Epithelial cell of esophagus (primary cell): Measurements from ENCODE around the gene PCBP3.

Experiments used
- DNase-seq: peaks from one replicate; pipeline ENCODE4 v3.0.0; 2010; ENCODE audit warnings: low read depth
- H3K4me3 ChIP-seq: 2 replicates; pipeline ENCODE4 v1.5.1; 2011; ENCODE audit warnings: mild to moderate bottlenecking, low read length, control low read depth
- CTCF ChIP-seq: IDR thresholded peaks from 2 replicates; pipeline ENCODE4 v1.5.1; 2011; ENCODE audit warnings: low read depth, mild to moderate bottlenecking, low read length, control low read depth, inconsistent platforms; ENCODE audit not compliant: insufficient read depth; ENCODE audit errors: missing control alignments

Gene PCBP3

DNA sequence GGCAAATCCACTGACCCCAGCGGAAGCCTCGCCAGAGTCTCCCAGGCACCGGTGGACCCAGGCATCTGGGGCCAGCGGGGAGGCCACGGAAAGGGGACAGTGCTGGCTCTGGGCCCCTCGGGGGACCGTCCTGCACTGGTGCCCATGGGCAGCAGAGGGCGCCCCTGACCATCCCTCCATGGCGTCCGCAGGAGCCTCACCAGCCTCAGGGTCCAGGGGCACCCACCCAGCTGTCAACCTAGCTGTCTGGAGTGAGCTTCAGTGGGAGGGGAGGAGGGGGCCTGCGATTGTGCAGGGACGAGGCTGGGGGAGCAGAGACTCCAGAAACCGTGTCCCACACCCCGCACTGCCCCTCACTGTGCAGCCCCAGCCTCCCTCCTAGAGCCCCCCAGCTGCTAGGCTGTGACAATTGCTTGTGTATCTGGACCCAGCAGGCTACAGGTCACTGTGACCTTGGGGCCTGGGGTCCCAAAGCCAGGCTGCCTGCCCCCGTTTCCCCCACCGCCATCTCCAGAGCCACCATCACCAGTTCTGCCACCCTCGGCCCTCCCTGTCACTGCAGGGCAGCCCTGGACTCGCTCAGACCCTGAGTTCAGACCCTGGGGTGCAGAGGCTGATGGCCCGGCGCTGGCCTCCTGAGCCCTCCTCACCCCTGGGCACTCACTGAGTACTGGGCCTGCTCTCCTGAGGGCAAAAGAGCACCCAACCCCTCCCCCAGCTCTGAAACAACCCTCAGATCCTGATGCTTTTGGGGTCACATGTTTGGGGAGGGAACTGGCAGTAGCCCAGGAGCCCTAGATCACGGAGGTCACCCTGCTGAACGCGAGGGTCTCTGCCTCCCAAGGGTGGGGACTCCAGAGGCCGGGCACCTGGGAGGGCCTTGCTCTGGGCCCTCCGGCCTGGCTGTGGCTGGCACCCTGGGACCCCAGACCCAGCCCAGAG lies 327.4 kb downstream of the PCBP3 start:
- H3K4me3 ChIP-seq, result no peak overlapping the region
- peak; percentile 65 for TF ChIP-seq CTCF
- peak; percentile 6 for DNase-seq

DNA sequence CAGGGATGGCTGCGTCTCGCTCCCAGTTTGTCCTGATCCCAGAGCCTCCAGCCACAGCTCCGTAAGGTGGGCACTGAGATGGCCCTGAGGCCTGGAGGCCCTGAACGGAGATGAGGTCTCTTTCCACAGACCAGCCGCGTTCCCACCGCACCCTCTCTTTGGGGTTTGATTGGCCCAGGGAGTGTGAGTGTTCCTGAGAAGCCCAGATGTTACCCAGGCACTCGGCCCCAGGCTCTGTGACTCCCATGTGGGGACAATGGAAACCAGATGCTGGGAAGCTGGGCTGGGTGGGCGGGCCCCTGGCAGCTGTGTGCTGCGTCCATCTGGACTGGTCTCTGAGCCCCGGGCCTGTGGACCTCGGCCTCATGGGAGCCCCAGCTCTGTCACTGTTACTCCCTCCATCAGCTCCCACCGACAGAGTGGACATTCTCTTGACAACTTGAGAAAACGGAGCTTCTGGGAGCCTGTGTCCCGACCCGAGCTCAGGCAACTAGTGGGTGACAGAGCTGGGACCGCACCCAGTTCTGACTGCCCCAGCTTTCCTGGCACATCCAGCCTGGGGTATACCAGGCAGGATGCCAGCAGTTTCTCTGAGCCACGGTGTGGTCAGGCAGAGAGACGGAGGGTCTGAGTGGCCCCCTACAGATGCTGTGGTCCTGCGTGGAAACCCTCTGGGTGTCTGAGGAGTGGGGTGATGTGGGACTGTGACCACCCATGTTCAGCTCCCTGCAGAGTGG lies 328.3 kb downstream of the PCBP3 start:
- DNase-seq, result no peak
- no peak overlapping the region for H3K4me3 ChIP-seq
- TF ChIP-seq CTCF, result no peak

- H3K4me3 ChIP-seq, result no peak overlapping the region
- TF ChIP-seq CTCF, result no peak
- DNase-seq, result no peak
These were observed 328.8 kb downstream of the PCBP3 start for GRCh38 chr21:45972353-45972715.

GRCh38 chr21:45972716-45973474 lies 329.4 kb downstream of the PCBP3 start:
- DNase-seq, result no peak
- TF ChIP-seq CTCF, result no peak
- no peak overlapping the region for H3K4me3 ChIP-seq

DNA sequence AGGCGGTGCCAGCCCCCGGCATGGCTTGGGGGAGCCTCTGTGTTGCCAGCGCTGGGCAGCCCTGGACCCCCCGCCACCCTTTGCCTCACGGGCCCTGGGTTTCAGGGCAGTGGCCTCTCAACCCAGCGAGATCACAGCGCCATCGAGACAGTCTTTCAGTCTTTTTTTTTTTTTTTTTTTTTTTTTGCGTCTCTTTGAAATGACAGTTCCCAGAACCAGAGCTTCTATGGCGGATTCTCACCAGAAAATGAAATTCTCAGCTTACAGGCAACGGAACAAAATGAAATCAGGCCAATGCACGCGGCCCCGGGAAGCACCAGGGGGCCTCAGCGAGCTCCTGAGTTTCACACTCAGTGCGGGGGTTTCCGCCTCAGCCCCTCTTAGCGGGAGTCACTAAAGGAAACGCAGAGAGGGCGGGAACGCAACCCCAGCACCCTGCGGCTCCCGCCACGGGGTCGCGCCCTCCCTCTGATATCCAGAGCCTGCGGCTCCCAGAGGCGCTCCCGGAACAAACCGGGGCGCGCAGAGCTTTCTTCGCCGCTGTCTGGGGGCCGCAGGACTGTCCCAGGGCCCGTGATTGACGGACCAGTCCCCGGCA lies 330.0 kb downstream of the PCBP3 start:
- peak; percentile 62 for TF ChIP-seq CTCF
- DNase-seq, result peak; percentile 25
- H3K4me3 ChIP-seq, result peak overlapping the region; percentile 32
